Middle frontal gyrus (tissue), 1 donor: Measurements from ENCODE around the gene CCDC149.

Source experiments
- DNase-seq: peaks from one replicate; pipeline ENCODE4 v3.0.0-alpha.2; 2015; ENCODE audit warnings: low spot score; ENCODE audit errors: extremely low spot score

Gene CCDC149

GRCh38 chr4:24845132-24845531, 67.7 kb downstream of the CCDC149 start:
- DNase-seq, result no peak

- DNase-seq, result no peak
Observed at GRCh38 chr4:24843096-24843495, 69.7 kb downstream of the CCDC149 start.

GRCh38 chr4:24842356-24842755, 70.5 kb downstream of the CCDC149 start:
- no peak for DNase-seq

GRCh38 chr4:24840826-24841543, 71.9 kb downstream of the CCDC149 start:
- no peak for DNase-seq

- DNase-seq, result no peak
Observed at GRCh38 chr4:24840362-24840761, 72.5 kb downstream of the CCDC149 start.

- no peak for DNase-seq
Observed at GRCh38 chr4:24837781-24838180, 75.1 kb downstream of the CCDC149 start.

- DNase-seq, result no peak
Observed at GRCh38 chr4:24837336-24837735, 75.5 kb downstream of the CCDC149 start.

- no peak for DNase-seq
Observed at GRCh38 chr4:24836661-24837242, 76.1 kb downstream of the CCDC149 start.

GRCh38 chr4:24835696-24836095, 77.1 kb downstream of the CCDC149 start:
- no peak for DNase-seq

- no peak for DNase-seq
Observed at GRCh38 chr4:24831637-24832036, 81.2 kb downstream of the CCDC149 start.

GRCh38 chr4:24824720-24825119, 88.1 kb downstream of the CCDC149 start:
- no peak for DNase-seq

- no peak for DNase-seq
Observed at GRCh38 chr4:24820541-24820940, 92.3 kb downstream of the CCDC149 start.

- DNase-seq, result peak; percentile 30
Observed at GRCh38 chr4:24816797-24817196, 96.0 kb downstream of the CCDC149 start.

GRCh38 chr4:24813732-24814131, 99.1 kb downstream of the CCDC149 start:
- no peak for DNase-seq

- no peak for DNase-seq
Observed at GRCh38 chr4:24810871-24811631, 101.8 kb downstream of the CCDC149 start.

GRCh38 chr4:24809815-24810405, 102.9 kb downstream of the CCDC149 start:
- DNase-seq, result no peak

- DNase-seq, result no peak
Observed at GRCh38 chr4:24809376-24809775, 103.5 kb downstream of the CCDC149 start.

- DNase-seq, result no peak
Observed at GRCh38 chr4:24808955-24809354, 103.9 kb downstream of the CCDC149 start.

- no peak for DNase-seq
Observed at GRCh38 chr4:24808261-24808660, 104.6 kb downstream of the CCDC149 start.

- no peak for DNase-seq
Observed at GRCh38 chr4:24807611-24808010, 105.2 kb downstream of the CCDC149 start.

GRCh38 chr4:24806206-24806990, 106.4 kb downstream of the CCDC149 start:
- DNase-seq, result no peak
